IMR-90 (cell line): Measurements from ENCODE around the gene PPFIA1. TPM values are rescaled to one million over a fixed set of nuclear protein-coding genes. Genes with fewer than 3 reads are reported as not detected.

ENCODE experiments used
- ATAC-seq: fragments of 200-7000 bp; cut with Tn5 transposase; 2 replicates; pipeline ENCODE4 v1.9.1; 2020; ENCODE audit warnings: low read depth, mild to moderate bottlenecking, moderate library complexity
- Bru-seq: library from RNA; stranded (reverse); fragments of 400-500 nt; gene quantifications from one replicate; lab custom pipeline; 2021; lab: Mats Ljungman, UMichigan
- BruChase-seq, 2 experiments: library from RNA; stranded (reverse); fragments of 400-500 nt; gene quantifications; one replicate each; lab custom pipeline; 2021; lab: Mats Ljungman, UMichigan
- BruUV-seq: library from RNA; stranded (reverse); fragments of 400-500 nt; replicated peaks from 2 replicates; lab custom pipeline; 2021; lab: Mats Ljungman, UMichigan
- CTCF ChIA-PET: fragments of 300-600 bp; formaldehyde crosslinking; extraction: SDS; loops from one replicate; lab custom pipeline; 2021; ENCODE audit warnings: antibody characterized with exemption; lab: Yijun Ruan, JAX
- POLR2A ChIA-PET: fragments of 300-600 bp; sonication (Branson Sonifier 250); formaldehyde crosslinking; loops from one replicate; lab custom pipeline; 2022; ENCODE audit warnings: antibody characterized with exemption; ENCODE audit not compliant: unreplicated experiment; lab: Charles Lee
- DNase-seq: peaks from one replicate; pipeline ENCODE4 v3.0.0; 2013
- H2AFZ ChIP-seq: replicated peaks from 2 replicates; pipeline ENCODE3; 2013; ENCODE audit warnings: low read length, mild to moderate bottlenecking; ENCODE audit not compliant: poor library complexity
- H2AK5ac ChIP-seq: 2 replicates; pipeline ENCODE4 v1.6.1; 2013; ENCODE audit warnings: low read depth, low read length, inconsistent platforms
- H2AK9ac ChIP-seq: replicated peaks from 2 replicates; pipeline ENCODE3; 2013; ENCODE audit warnings: mild to moderate bottlenecking, low read depth, low read length, moderate library complexity; ENCODE audit not compliant: poor library complexity
- H2BK120ac ChIP-seq: 2 replicates; pipeline ENCODE4 v1.6.1; 2013; ENCODE audit warnings: low read depth, low read length, inconsistent platforms
- H2BK15ac ChIP-seq: 3 replicates; pipeline ENCODE4 v1.6.1; 2013; ENCODE audit warnings: low read depth, low read length, inconsistent platforms
- H2BK20ac ChIP-seq: 2 replicates; pipeline ENCODE4 v1.6.1; 2013; ENCODE audit warnings: low read depth, mild to moderate bottlenecking, inconsistent platforms, low read length, moderate library complexity
- H2BK5ac ChIP-seq: 2 replicates; pipeline ENCODE4 v1.6.1; 2013; ENCODE audit warnings: mild to moderate bottlenecking, low read depth, low read length, inconsistent platforms; ENCODE audit not compliant: poor library complexity, severe bottlenecking
- H3K14ac ChIP-seq: replicated peaks from 2 replicates; pipeline ENCODE4 v1.6.1; 2013; ENCODE audit warnings: low read depth, low read length, inconsistent platforms
- H3K18ac ChIP-seq: 2 replicates; pipeline ENCODE4 v1.6.1; 2013; ENCODE audit warnings: low read depth, low read length, control low read depth
- H3K23ac ChIP-seq: 2 replicates; pipeline ENCODE4 v1.6.1; 2013; ENCODE audit warnings: low read depth, low read length, inconsistent platforms
- H3K27ac ChIP-seq: 2 replicates; pipeline ENCODE4 v1.5.1; 2013; ENCODE audit warnings: mild to moderate bottlenecking, control low read depth, low read length; ENCODE audit not compliant: insufficient read depth
- H3K27me3 ChIP-seq: 2 replicates; pipeline ENCODE4 v1.6.1; 2013; ENCODE audit warnings: low read length; ENCODE audit not compliant: control insufficient read depth, insufficient read depth
- H3K36me3 ChIP-seq: 2 replicates; pipeline ENCODE4 v1.6.1; 2013; ENCODE audit warnings: low read length, mixed read lengths; ENCODE audit not compliant: control insufficient read depth, insufficient read depth
- H3K4ac ChIP-seq: 2 replicates; pipeline ENCODE4 v1.6.1; 2013; ENCODE audit warnings: low read depth, low read length, inconsistent platforms
- H3K4me1 ChIP-seq: 2 replicates; pipeline ENCODE4 v1.6.1; 2013; ENCODE audit warnings: low read length, mixed read lengths; ENCODE audit not compliant: control insufficient read depth, insufficient read depth
- H3K4me2 ChIP-seq: 2 replicates; pipeline ENCODE4 v1.6.1; 2013; ENCODE audit warnings: low read depth, mild to moderate bottlenecking, control low read depth, low read length, moderate library complexity
- H3K4me3 ChIP-seq: 2 replicates; pipeline ENCODE4 v1.5.1; 2013; ENCODE audit warnings: low read depth, mild to moderate bottlenecking, control low read depth, low read length, moderate library complexity; ENCODE audit not compliant: insufficient read depth
- H3K56ac ChIP-seq: 2 replicates; pipeline ENCODE4 v1.6.1; 2013; ENCODE audit warnings: low read length, inconsistent platforms; ENCODE audit not compliant: insufficient read depth; ENCODE audit errors: extremely low read depth
- H3K79me1 ChIP-seq, 2 experiments: 2 replicates each; pipeline ENCODE4 v1.6.1; 2013; ENCODE audit warnings: low read length in 2 of 2, inconsistent platforms in 1 of 2, low read depth in 1 of 2
- H3K9ac ChIP-seq: 2 replicates; pipeline ENCODE4 v1.6.1; 2013; ENCODE audit warnings: low read depth, low read length, control low read depth
- H3K9me1 ChIP-seq: 2 replicates; pipeline ENCODE4 v1.6.1; 2013; ENCODE audit warnings: low read length, inconsistent platforms; ENCODE audit not compliant: insufficient read depth
- H3K9me3 ChIP-seq: 2 replicates; pipeline ENCODE4 v1.6.1; 2013; ENCODE audit warnings: low read length; ENCODE audit not compliant: control insufficient read depth, insufficient read depth
- H4K20me1 ChIP-seq: 2 replicates; pipeline ENCODE4 v1.6.1; 2013; ENCODE audit warnings: low read length, inconsistent platforms; ENCODE audit not compliant: insufficient read depth
- H4K5ac ChIP-seq: 2 replicates; pipeline ENCODE4 v1.6.1; 2013; ENCODE audit warnings: mild to moderate bottlenecking, low read depth, low read length, control low read depth
- H4K8ac ChIP-seq, 2 experiments: 2 replicates each; pipeline ENCODE4 v1.6.1; 2013; ENCODE audit warnings: low read depth in 2 of 2, low read length in 2 of 2, control low read depth in 1 of 2, inconsistent platforms in 1 of 2
- H4K91ac ChIP-seq: 2 replicates; pipeline ENCODE4 v1.6.1; 2013; ENCODE audit warnings: low read depth, low read length, inconsistent platforms; ENCODE audit not compliant: insufficient read depth
- MAZ ChIP-seq: IDR thresholded peaks from 2 replicates; pipeline ENCODE4 v1.6.1; 2012; ENCODE audit warnings: low read depth, mild to moderate bottlenecking, low read length, improper control_type of control experiment, moderate library complexity, borderline replicate concordance
- MXI1 ChIP-seq: IDR thresholded peaks from 2 replicates; pipeline ENCODE4 v1.6.1; 2012; ENCODE audit warnings: low read depth, mild to moderate bottlenecking, low read length, moderate library complexity, borderline replicate concordance
- NFE2L2 ChIP-seq: fragments of 150-350 bp; IDR thresholded peaks from 2 replicates; pipeline ENCODE4 v1.6.1; 2016; ENCODE audit warnings: low read depth, mild to moderate bottlenecking, low read length
- POLR2A ChIP-seq: IDR thresholded peaks from 2 replicates; pipeline ENCODE4 v1.6.1; 2012; ENCODE audit warnings: mild to moderate bottlenecking, low read depth, low read length
- WGBS, 2 experiments: methylation state at CpG; one replicate each; pipeline versions ENCODE4 v1.1.5 to v1.1.7; 2013; ENCODE audit warnings: missing lambda C conversion rate in 2 of 2; ENCODE audit not compliant: insufficient read length in 1 of 2; ENCODE audit errors: extremely low coverage in 2 of 2; 5-methylcytosine and 5-hydroxymethylcytosine counted together
- dilution Hi-C: fragments of 300-500 bp; cut with HindIII; formaldehyde crosslinking; loops from one replicate; pipeline ENCODE4 v1.14.3; 2018; ENCODE audit warnings: low sequenced_read_pairs; ENCODE audit not compliant: unreplicated experiment
- in situ Hi-C: fragments of 300-500 bp; cut with MboI; formaldehyde crosslinking; loops from 3 replicates; pipeline ENCODE4 v1.14.3; 2019; ENCODE audit warnings: low sequenced_read_pairs, inconsistent platforms, mixed read lengths
- intact Hi-C: fragments of 100-400 bp; cut with micrococcal nuclease; formaldehyde crosslinking; loops from 2 replicates; pipeline ENCODE4 v1.10.0; 2022
- long read RNA-seq: library from polyadenylated mRNA; unstranded; transcript quantifications from one replicate; pipeline ENCODE4 v2.0.0, GENCODE V29; 2021; ENCODE audit not compliant: unreplicated experiment
- polyA plus RNA-seq, 3 experiments: library from polyadenylated mRNA; depleted of rRNA; stranded (reverse); fragments of >200 nt; gene quantifications; 2 replicates each; pipeline ENCODE4 v1.2.3, GENCODE V29; 2012; ENCODE audit warnings: low replicate concordance in 1 of 3
- total RNA-seq: library from RNA; depleted of rRNA; stranded (reverse); fragments of >200 nt; gene quantifications from 2 replicates; pipeline ENCODE4 v1.2.3, GENCODE V29; 2012; rRNA removed

Gene PPFIA1
- total RNA-seq (25.6 and 33.9 TPM in 2 replicates), polyA plus RNA-seq (2012; rRNA removed) (37.2 and 46.4 TPM in 2 replicates), Bru-seq, nascent RNA (percentile 87 among the genes with signal in this experiment), BruChase-seq, experiment 1, labeled RNA remaining after a 6-hour chase (percentile 94 among the genes with signal in this experiment), BruChase-seq, experiment 2, labeled RNA remaining after a 2-hour chase (percentile 91 among the genes with signal in this experiment)
- 18.8 and 31.7 TPM in 2 replicates for polyA plus RNA-seq (2012; cell fraction: cytosol; rRNA removed)
- 64.7 and 95.6 TPM in 2 replicates for polyA plus RNA-seq (2012; cell fraction: nucleus; rRNA removed; ENCODE audit: low replicate concordance)
- long read RNA-seq, full-length matches to known transcripts = 5 of 52 reads
- long read RNA-seq, partial matches to known transcripts = 39 of 52 reads
- long read RNA-seq, other reads (novel, unspliced or antisense) = 8 of 52 reads

DNA sequence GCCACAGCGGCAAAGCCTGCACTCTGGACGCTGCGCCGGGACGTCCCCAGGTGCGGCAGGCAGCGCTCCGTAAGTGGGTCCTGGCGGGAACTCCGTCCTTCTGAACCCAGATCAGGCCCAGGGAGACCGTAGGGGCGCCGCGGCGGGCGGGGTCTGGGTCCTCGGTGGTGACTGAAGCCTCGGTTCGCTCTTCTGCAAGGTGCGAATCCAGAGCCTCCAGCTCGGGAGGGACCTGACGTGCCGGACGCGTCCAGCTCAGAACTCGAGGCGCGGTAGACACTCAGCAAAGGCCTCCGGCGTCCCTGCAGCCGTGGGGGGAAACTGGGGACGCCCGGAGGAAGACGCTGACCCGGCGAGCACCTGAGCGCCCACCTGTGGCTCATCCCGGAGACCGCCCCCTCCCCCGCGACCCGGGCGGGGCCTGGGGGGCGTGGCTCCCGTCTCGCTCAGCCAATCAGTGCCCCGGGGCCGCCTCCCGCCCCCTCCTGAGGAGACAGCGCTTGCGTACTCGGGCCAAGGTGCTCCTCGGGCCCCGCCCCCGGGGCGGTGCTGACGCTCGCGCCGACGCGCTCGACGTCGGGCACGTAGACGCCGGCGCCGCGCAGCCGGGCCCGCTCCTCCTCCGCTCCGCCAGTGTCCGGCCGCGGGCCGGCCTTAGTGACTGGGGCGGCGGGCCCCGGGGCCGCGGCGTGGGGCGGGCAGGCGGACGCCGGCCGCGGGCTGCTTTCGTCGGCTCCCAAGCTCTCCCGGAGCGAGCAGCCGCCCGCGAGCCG lies at the start of gene PPFIA1:
TSS of gene PPFIA1 (plus strand) at position 587 of the 773 bp plus-strand sequence. CDS start 1,483 bp downstream, outside the sequence.
- POLR2A ChIA-PET = no interaction called here
- ATAC-seq = peak; percentile 98
- Histone ChIP-seq H2BK5ac (peak within 1 kb of the TSS; percentile 78), H3K23ac (peak within 1 kb of the TSS; percentile 94), H3K4ac (peak within 1 kb of the TSS; percentile 51), H2BK20ac (no peak within 1 kb of the TSS), H3K9me1 (peaks cover 6% of the 10 kb centered on the region; the same call in 1 of the 2 replicates), H3K14ac (peak within 1 kb of the TSS; percentile 75), H4K91ac (peak within 1 kb of the TSS; percentile 62), H4K8ac (peak within 1 kb of the TSS; percentile 45 to 88; a peak in 1 of 4 replicates), H3K36me3 (peaks cover 14% of the 10 kb centered on the region), H3K79me1 (peaks cover 25 to 41% of the 10 kb centered on the region in 2 experiments), H3K18ac (no peak within 1 kb of the TSS), H3K56ac (0 out of 2 replicates have a peak within 1 kb of the TSS, but pooled peaks have one; percentile 28), H3K4me3 (peak within 1 kb of the TSS; percentile 96), H2AK9ac (peak within 1 kb of the TSS; percentile 96), H4K5ac (peak within 1 kb of the TSS; percentile 8; the same call in 1 of the 2 replicates), H2AFZ (peak within 1 kb of the TSS; percentile 100), H3K9ac (peak within 1 kb of the TSS; percentile 78), H4K20me1 (peaks cover 18% of the 10 kb centered on the region; the same call in 1 of the 2 replicates), H2AK5ac (no peak within 1 kb of the TSS), H3K4me2 (peak within 1 kb of the TSS; percentile 97), H3K9me3 (no peaks in the 10 kb centered on the region), H3K27ac (peak within 1 kb of the TSS; percentile 75), H2BK120ac (0 out of 2 replicates have a peak within 1 kb of the TSS, but pooled peaks have one; percentile 32), H3K27me3 (peaks cover 15% of the 10 kb centered on the region), H2BK15ac (no peak within 1 kb of the TSS), H3K4me1 (peaks cover 4% of the 10 kb centered on the region; the same call in 1 of the 2 replicates)
- dilution Hi-C loops (no loop called here), intact Hi-C loops (loop anchor here (2.0 to 5.0 kb wide), 2 partner anchors 67 to 127 kb away; partner anchors contain the start of genes CTTN and FADD), in situ Hi-C loops (no loop called here)
- TF ChIP-seq NFE2L2 = 0 out of 2 replicates have a peak, but pooled peaks have one; percentile 6
- TF ChIP-seq MXI1 = no peak
- TF ChIP-seq POLR2A = peak; percentile 96
- TF ChIP-seq MAZ = peak; percentile 97
- WGBS, 2 experiments = 1% methylated on average over 50 of the region's 99 CpGs; no CpG with 5 or more reads in 1 of the 2 experiments
- peak; percentile 91 for DNase-seq
- no TSS peak for BruUV-seq
- CTCF ChIA-PET = interaction anchor here (0.6 kb wide), 1 partner anchor 103 kb away, joined by 4 read pairs; no protein-coding TSS in a partner anchor
